Measurements from ENCODE around the gene MYOCOS. TPM values are rescaled to one million over a fixed set of nuclear protein-coding genes. Genes with fewer than 3 reads are reported as not detected.

The MYOCOS gene
- total and polyA plus RNA-seq, 2 donors (not counting 1 experiment from before 2014, with no cell fraction given) = not detected

- no peaks in the 10 kb centered on the region for H3K79me2 ChIP-seq (ENCODE audit: control insufficient read depth, insufficient read depth, low read length)
- H4K20me1 ChIP-seq (ENCODE audit: control insufficient read depth, extremely low read depth, insufficient read depth, low read length) = no peaks in the 10 kb centered on the region
- no peaks in the 10 kb centered on the region for H3K9me3 ChIP-seq (ENCODE audit: control insufficient read depth, insufficient read depth, low read depth, low read length)
- no peaks in the 10 kb centered on the region for H3K36me3 ChIP-seq (ENCODE audit: control insufficient read depth, insufficient read depth, low read length)
- H3K9ac ChIP-seq (ENCODE audit: insufficient read depth, low read length) = no peak overlapping the region
- no peaks in the 10 kb centered on the region for H3K27me3 ChIP-seq (ENCODE audit: control insufficient read depth, insufficient read depth, low read length)
- H3K4me1 ChIP-seq (ENCODE audit: control insufficient read depth, extremely low read depth, insufficient read depth, low read length) = no peaks in the 10 kb centered on the region
- H3K4me2 ChIP-seq (ENCODE audit: extremely low read depth, insufficient read depth, low read length) = no peak overlapping the region
- H2AFZ ChIP-seq (ENCODE audit: low read length) = no peak overlapping the region
- TF ChIP-seq EZH2 (IDR thresholded peaks at IDR 0.05; ENCODE audit: low read length, missing control alignments) (no peak), CTCF (conservative IDR thresholded peaks at IDR 0.05 in 1 of 2, IDR thresholded peaks at IDR 0.05 in 1 of 2; ENCODE audit: low read depth in 1 of 2, low read length in 2 of 2) (no peak)
- no peak overlapping the region for H3K4me3 ChIP-seq (replicated peaks in 1 of 4; ENCODE audit: control extremely low read depth in 1 of 4, insufficient read depth in 1 of 4, low read depth in 3 of 4, low read length in 4 of 4)
- DNase-seq (ENCODE audit: low read depth in 2 of 2) = no peak
- H3K27ac ChIP-seq (ENCODE audit: insufficient read depth, low read length) = no peak overlapping the region
Observed at GRCh38 chr1:171606402-171606941, 15.6 kb upstream of the MYOCOS start.

- no peak overlapping the region for H3K9ac ChIP-seq (ENCODE audit: insufficient read depth, low read length)
- H3K4me1 ChIP-seq (ENCODE audit: control insufficient read depth, extremely low read depth, insufficient read depth, low read length) = no peaks in the 10 kb centered on the region
- H3K9me3 ChIP-seq (ENCODE audit: control insufficient read depth, insufficient read depth, low read depth, low read length) = no peaks in the 10 kb centered on the region
- H2AFZ ChIP-seq (ENCODE audit: low read length) = no peak overlapping the region
- no peak for TF ChIP-seq CTCF (conservative IDR thresholded peaks at IDR 0.05 in 1 of 2, IDR thresholded peaks at IDR 0.05 in 1 of 2; ENCODE audit: low read depth in 1 of 2, low read length in 2 of 2)
- no peak for TF ChIP-seq EZH2 (IDR thresholded peaks at IDR 0.05; ENCODE audit: low read length, missing control alignments)
- H3K4me2 ChIP-seq (ENCODE audit: extremely low read depth, insufficient read depth, low read length) = no peak overlapping the region
- H3K4me3 ChIP-seq (replicated peaks in 1 of 4; ENCODE audit: control extremely low read depth in 1 of 4, insufficient read depth in 1 of 4, low read depth in 3 of 4, low read length in 4 of 4) = no peak overlapping the region
- no peaks in the 10 kb centered on the region for H3K36me3 ChIP-seq (ENCODE audit: control insufficient read depth, insufficient read depth, low read length)
- no peaks in the 10 kb centered on the region for H3K27me3 ChIP-seq (ENCODE audit: control insufficient read depth, insufficient read depth, low read length)
- H3K79me2 ChIP-seq (ENCODE audit: control insufficient read depth, insufficient read depth, low read length) = no peaks in the 10 kb centered on the region
- no peak overlapping the region for H3K27ac ChIP-seq (ENCODE audit: insufficient read depth, low read length)
- H4K20me1 ChIP-seq (ENCODE audit: control insufficient read depth, extremely low read depth, insufficient read depth, low read length) = no peaks in the 10 kb centered on the region
- DNase-seq (ENCODE audit: low read depth in 2 of 2) = peak; percentile 27 to 60
Observed at GRCh38 chr1:171610385-171610784, 11.7 kb upstream of the MYOCOS start.

- Histone ChIP-seq H3K9ac (ENCODE audit: insufficient read depth, low read length) (no peak overlapping the region), H4K20me1 (ENCODE audit: control insufficient read depth, extremely low read depth, insufficient read depth, low read length) (no peaks in the 10 kb centered on the region), H3K4me3 (replicated peaks in 1 of 4; ENCODE audit: control extremely low read depth in 1 of 4, insufficient read depth in 1 of 4, low read depth in 3 of 4, low read length in 4 of 4) (no peak overlapping the region), H3K4me1 (ENCODE audit: control insufficient read depth, extremely low read depth, insufficient read depth, low read length) (no peaks in the 10 kb centered on the region), H3K9me3 (ENCODE audit: control insufficient read depth, insufficient read depth, low read depth, low read length) (no peaks in the 10 kb centered on the region), H3K27ac (ENCODE audit: insufficient read depth, low read length) (no peak overlapping the region), H3K36me3 (ENCODE audit: control insufficient read depth, insufficient read depth, low read length) (no peaks in the 10 kb centered on the region), H3K27me3 (ENCODE audit: control insufficient read depth, insufficient read depth, low read length) (no peaks in the 10 kb centered on the region), H3K4me2 (ENCODE audit: extremely low read depth, insufficient read depth, low read length) (no peak overlapping the region), H2AFZ (ENCODE audit: low read length) (no peak overlapping the region), H3K79me2 (ENCODE audit: control insufficient read depth, insufficient read depth, low read length) (no peaks in the 10 kb centered on the region)
- peak in 1 of 2 donors; percentile 61 for DNase-seq (ENCODE audit: low read depth in 2 of 2)
- TF ChIP-seq CTCF (conservative IDR thresholded peaks at IDR 0.05 in 1 of 2, IDR thresholded peaks at IDR 0.05 in 1 of 2; ENCODE audit: low read depth in 1 of 2, low read length in 2 of 2) = no peak
- TF ChIP-seq EZH2 (IDR thresholded peaks at IDR 0.05; ENCODE audit: low read length, missing control alignments) = no peak
Observed at GRCh38 chr1:171611306-171611705, 10.7 kb upstream of the MYOCOS start.
